Loucy (cell line): ENCODE results near the gene LIPK.
"Not testable (repeated sequence)": the region's sequence is repeated elsewhere in the genome, so short reads cannot be mapped to it uniquely, and the experiment has no call there.

Experiments
- H2AFZ ChIP-seq: fragments of 200-600 bp; sonication (generic); 2 replicates; pipeline ENCODE4 v1.6.0; 2016; ENCODE audit warnings: antibody characterized with exemption, mild to moderate bottlenecking, low read length, moderate library complexity
- H3F3A ChIP-seq: fragments of 200-600 bp; 2 replicates; pipeline ENCODE4 v1.6.0; 2016; ENCODE audit warnings: antibody characterized with exemption, low read depth, mild to moderate bottlenecking
- H3K27me3 ChIP-seq: fragments of 200-600 bp; sonication (generic); 2 replicates; pipeline ENCODE4 v1.6.1; 2014; ENCODE audit warnings: low read length, mild to moderate bottlenecking; ENCODE audit not compliant: insufficient read depth, poor library complexity, severe bottlenecking
- H3K36me3 ChIP-seq: fragments of 200-600 bp; sonication (generic); 2 replicates; pipeline ENCODE4 v1.6.1; 2016; ENCODE audit warnings: low read length; ENCODE audit not compliant: insufficient read depth
- H3K4me1 ChIP-seq: fragments of 200-600 bp; sonication (generic); 2 replicates; pipeline ENCODE4 v1.5.1; 2014; ENCODE audit warnings: low read length, mild to moderate bottlenecking; ENCODE audit not compliant: insufficient read depth, poor library complexity, severe bottlenecking
- H3K4me2 ChIP-seq: fragments of 200-600 bp; sonication (generic); 2 replicates; pipeline ENCODE4 v1.6.0; 2014; ENCODE audit warnings: antibody characterized with exemption, low read length, low read depth, mild to moderate bottlenecking; ENCODE audit not compliant: poor library complexity, severe bottlenecking
- H3K4me3 ChIP-seq: fragments of 200-600 bp; sonication (generic); 2 replicates; pipeline ENCODE4 v1.5.1; 2014; ENCODE audit warnings: low read length, mild to moderate bottlenecking, mixed read lengths; ENCODE audit not compliant: poor library complexity, severe bottlenecking
- H3K79me2 ChIP-seq: fragments of 200-600 bp; sonication (generic); 2 replicates; pipeline ENCODE4 v1.6.1; 2014; ENCODE audit warnings: low read length; ENCODE audit not compliant: insufficient read depth
- H3K9ac ChIP-seq: fragments of 200-600 bp; sonication (generic); 2 replicates; pipeline ENCODE4 v1.6.0; 2014; ENCODE audit warnings: mild to moderate bottlenecking, low read depth, low read length, moderate library complexity; ENCODE audit not compliant: poor library complexity, severe bottlenecking
- H3K9me2 ChIP-seq: fragments of 200-600 bp; sonication (generic); replicated peaks from 2 replicates; pipeline ENCODE4 v1.6.1; 2016; ENCODE audit warnings: low read depth, low read length, mixed read lengths
- H3K9me3 ChIP-seq: fragments of 200-600 bp; sonication (generic); 2 replicates; pipeline ENCODE4 v1.6.1; 2014; ENCODE audit warnings: mild to moderate bottlenecking, antibody characterized with exemption, low read length, low read depth; ENCODE audit not compliant: insufficient read depth
- H4K20me1 ChIP-seq: fragments of 200-600 bp; sonication (generic); 2 replicates; pipeline ENCODE4 v1.6.0; 2014; ENCODE audit warnings: antibody characterized with exemption, low read length, mild to moderate bottlenecking; ENCODE audit not compliant: insufficient read depth, poor library complexity, severe bottlenecking
- EZH2phosphoT487 ChIP-seq: fragments of 200-600 bp; IDR thresholded peaks from 2 replicates; pipeline ENCODE4 v1.6.1; 2018; ENCODE audit warnings: antibody characterized with exemption, mild to moderate bottlenecking, moderate library complexity, borderline replicate concordance
- TF ChIP-seq, protein P1 (sequence below): fragments of 200-600 bp; sonication (generic); conservative IDR thresholded peaks from 2 replicates; pipeline ENCODE4 v1.5.1; 2014; ENCODE audit warnings: mild to moderate bottlenecking, antibody characterized with exemption, low read length

The LIPK gene

DNA sequence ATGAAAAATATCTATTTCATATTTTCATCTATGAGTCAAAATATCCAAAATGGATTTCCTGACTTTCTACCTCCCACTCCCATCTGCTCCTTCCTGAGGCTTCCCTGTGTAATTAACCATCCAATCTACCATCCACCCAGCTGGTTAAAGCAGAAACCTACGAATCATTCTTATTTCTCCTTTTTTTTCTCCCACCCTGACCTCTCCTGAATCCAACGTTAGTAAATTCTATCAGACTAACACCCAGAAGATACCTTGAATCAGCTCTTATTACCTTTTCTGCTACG is 45.5 kb upstream of the LIPK start:
- H3K79me2 ChIP-seq: no peaks in the 10 kb centered on the region
- H3K27me3 ChIP-seq: no peaks in the 10 kb centered on the region
- no peak overlapping the region for H3K4me3 ChIP-seq
- no peaks in the 10 kb centered on the region for H3K9me3 ChIP-seq
- no peak overlapping the region for H2AFZ ChIP-seq
- H3K9me2 ChIP-seq: no peaks in the 10 kb centered on the region
- no peaks in the 10 kb centered on the region for H3K4me1 ChIP-seq
- no peak overlapping the region for H3K9ac ChIP-seq
- H3K36me3 ChIP-seq: no peaks in the 10 kb centered on the region
- TF ChIP-seq, protein P1, sequence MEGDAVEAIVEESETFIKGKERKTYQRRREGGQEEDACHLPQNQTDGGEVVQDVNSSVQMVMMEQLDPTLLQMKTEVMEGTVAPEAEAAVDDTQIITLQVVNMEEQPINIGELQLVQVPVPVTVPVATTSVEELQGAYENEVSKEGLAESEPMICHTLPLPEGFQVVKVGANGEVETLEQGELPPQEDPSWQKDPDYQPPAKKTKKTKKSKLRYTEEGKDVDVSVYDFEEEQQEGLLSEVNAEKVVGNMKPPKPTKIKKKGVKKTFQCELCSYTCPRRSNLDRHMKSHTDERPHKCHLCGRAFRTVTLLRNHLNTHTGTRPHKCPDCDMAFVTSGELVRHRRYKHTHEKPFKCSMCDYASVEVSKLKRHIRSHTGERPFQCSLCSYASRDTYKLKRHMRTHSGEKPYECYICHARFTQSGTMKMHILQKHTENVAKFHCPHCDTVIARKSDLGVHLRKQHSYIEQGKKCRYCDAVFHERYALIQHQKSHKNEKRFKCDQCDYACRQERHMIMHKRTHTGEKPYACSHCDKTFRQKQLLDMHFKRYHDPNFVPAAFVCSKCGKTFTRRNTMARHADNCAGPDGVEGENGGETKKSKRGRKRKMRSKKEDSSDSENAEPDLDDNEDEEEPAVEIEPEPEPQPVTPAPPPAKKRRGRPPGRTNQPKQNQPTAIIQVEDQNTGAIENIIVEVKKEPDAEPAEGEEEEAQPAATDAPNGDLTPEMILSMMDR: no peak
- TF ChIP-seq EZH2phosphoT487: no peak
- no peak overlapping the region for H3K4me2 ChIP-seq
- H3F3A ChIP-seq: no peaks in the 10 kb centered on the region
- H4K20me1 ChIP-seq: no peaks in the 10 kb centered on the region

DNA sequence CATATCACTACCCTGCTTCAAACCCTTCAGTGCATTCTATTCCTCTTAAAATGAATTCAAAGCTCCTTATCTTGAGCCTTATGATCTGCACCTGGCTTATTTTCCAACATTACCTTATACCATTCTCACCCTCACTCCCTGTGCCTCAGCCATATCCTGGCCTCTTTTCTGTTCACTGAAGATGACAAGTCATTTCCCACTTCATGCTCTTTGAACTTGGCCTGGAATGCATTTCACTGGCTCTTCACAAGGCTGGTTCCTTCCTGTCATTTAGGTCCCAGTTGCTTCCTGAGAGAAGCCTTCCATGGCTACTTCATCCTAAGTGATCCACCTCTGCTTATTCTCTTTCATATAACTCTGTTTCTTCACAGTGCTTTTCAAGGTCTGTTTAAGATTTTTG is 45.0 kb upstream of the LIPK start:
- H3K4me2 ChIP-seq: no peak overlapping the region
- no peaks in the 10 kb centered on the region for H3K9me3 ChIP-seq
- no peaks in the 10 kb centered on the region for H3K27me3 ChIP-seq
- no peak for TF ChIP-seq EZH2phosphoT487
- TF ChIP-seq, protein P1: no peak
- no peaks in the 10 kb centered on the region for H4K20me1 ChIP-seq
- H2AFZ ChIP-seq: no peak overlapping the region
- H3K79me2 ChIP-seq: no peaks in the 10 kb centered on the region
- no peaks in the 10 kb centered on the region for H3K4me1 ChIP-seq
- H3F3A ChIP-seq: no peaks in the 10 kb centered on the region
- H3K36me3 ChIP-seq: no peaks in the 10 kb centered on the region
- H3K4me3 ChIP-seq: no peak overlapping the region
- no peaks in the 10 kb centered on the region for H3K9me2 ChIP-seq
- no peak overlapping the region for H3K9ac ChIP-seq

DNA sequence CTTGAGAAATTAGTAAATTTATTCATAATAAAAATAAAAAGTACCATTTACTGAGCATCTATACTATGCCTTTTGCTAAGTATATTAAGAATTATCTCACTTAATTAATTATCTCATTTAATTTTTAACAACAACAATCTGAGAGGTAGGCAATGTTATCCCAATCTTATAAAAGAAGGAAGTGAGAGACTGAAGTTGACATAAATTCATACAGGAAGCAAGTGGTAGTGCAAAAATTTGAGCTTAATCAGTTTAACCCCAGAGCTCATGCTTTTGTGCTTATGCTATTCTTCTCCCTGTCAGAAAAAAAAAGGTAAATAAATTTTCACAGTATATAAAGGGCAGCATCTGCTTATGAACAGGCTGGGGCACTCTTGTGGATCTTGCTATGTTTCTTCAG is 44.5 kb upstream of the LIPK start:
- Histone ChIP-seq H3K9me2 (no peaks in the 10 kb centered on the region), H3K9ac (no peak overlapping the region), H4K20me1 (no peaks in the 10 kb centered on the region), H3K4me3 (no peak overlapping the region), H3K79me2 (no peaks in the 10 kb centered on the region), H3K4me1 (no peaks in the 10 kb centered on the region), H3K9me3 (no peaks in the 10 kb centered on the region), H3K27me3 (no peaks in the 10 kb centered on the region), H2AFZ (no peak overlapping the region), H3K36me3 (no peaks in the 10 kb centered on the region), H3K4me2 (no peak overlapping the region), H3F3A (no peaks in the 10 kb centered on the region)
- TF ChIP-seq EZH2phosphoT487: no peak
- TF ChIP-seq, protein P1: no peak

DNA sequence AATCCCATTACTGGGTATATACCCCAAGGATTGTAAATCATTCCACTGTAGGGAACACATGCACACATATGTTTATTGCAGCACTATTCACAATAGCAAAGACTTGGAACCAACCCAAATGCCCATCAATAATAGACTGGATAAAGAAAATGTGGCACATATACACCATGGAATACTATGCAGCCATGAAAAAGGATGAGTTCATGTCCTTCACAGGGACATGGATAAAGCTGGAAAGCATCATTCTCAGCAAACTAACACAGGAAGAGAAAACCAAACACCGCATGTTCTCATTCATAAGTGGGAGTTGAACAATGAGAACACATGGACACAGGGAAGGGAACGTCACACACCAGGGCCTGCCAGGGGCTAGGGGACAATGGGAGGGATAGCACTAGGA is 42.9 kb upstream of the LIPK start:
- H3K36me3 ChIP-seq, H3K27me3 ChIP-seq: not testable (repeated sequence)

More for the DNA sequence above, 42.9 kb upstream of the LIPK start:
- not testable (repeated sequence) for H3K9me3 ChIP-seq, H2AFZ ChIP-seq, H4K20me1 ChIP-seq, H3K79me2 ChIP-seq, H3K9ac ChIP-seq, H3K4me1 ChIP-seq, H3K4me2 ChIP-seq, H3K9me2 ChIP-seq, H3K4me3 ChIP-seq, H3F3A ChIP-seq
